H1 (cell line): Measurements from ENCODE around the gene OR2AE1. TPM values are rescaled to one million over a fixed set of nuclear protein-coding genes. Genes with fewer than 3 reads are reported as not detected.

Experiments
- CTCF ChIA-PET: fragments of 300-600 bp; sonication (Branson Sonifier 250); formaldehyde crosslinking; loops from one replicate; lab custom pipeline; 2021; ENCODE audit not compliant: partially characterized antibody; lab: Charles Lee
- POLR2A ChIA-PET: fragments of 300-600 bp; sonication (Branson Sonifier 250); formaldehyde crosslinking; loops from one replicate; lab custom pipeline; 2021; ENCODE audit warnings: inconsistent platforms; ENCODE audit not compliant: partially characterized antibody; lab: Charles Lee
- DNase-seq, 2 experiments: peaks; one replicate each; pipeline versions ENCODE4 v3.0.0 to v3.0.0-alpha.2; 2010 to 2022; ENCODE audit warnings: low spot score in 2 of 2, low read depth in 1 of 2, mixed read lengths in 1 of 2
- FAIRE-seq: peaks from 2 replicates; lab custom pipeline; 2011; peaks lifted over from hg19 to GRCh38; lab: Jason Lieb, UNC
- H2AFZ ChIP-seq: 2 replicates; pipeline ENCODE4 v1.8.1; 2012; ENCODE audit warnings: low read length, inconsistent platforms
- H2AK5ac ChIP-seq: 2 replicates; pipeline ENCODE4 v1.6.1; 2013; ENCODE audit warnings: low read depth, low read length
- H2BK120ac ChIP-seq: replicated peaks from 2 replicates; pipeline ENCODE3; 2013; ENCODE audit warnings: low read depth, low read length, inconsistent platforms
- H2BK12ac ChIP-seq: 2 replicates; pipeline ENCODE4 v1.6.1; 2013; ENCODE audit warnings: low read depth, low read length
- H2BK15ac ChIP-seq: 2 replicates; pipeline ENCODE4 v1.6.1; 2013; ENCODE audit warnings: low read length
- H2BK20ac ChIP-seq: 2 replicates; pipeline ENCODE4 v1.6.1; 2013; ENCODE audit warnings: low read length
- H2BK5ac ChIP-seq: 2 replicates; pipeline ENCODE4 v1.6.1; 2013; ENCODE audit warnings: low read depth, low read length
- H3K14ac ChIP-seq: 2 replicates; pipeline ENCODE4 v1.6.1; 2013; ENCODE audit warnings: inconsistent platforms; ENCODE audit not compliant: insufficient read length
- H3K18ac ChIP-seq: 2 replicates; pipeline ENCODE4 v1.6.1; 2013; ENCODE audit warnings: low read length; ENCODE audit errors: extremely low read depth
- H3K23ac ChIP-seq: 2 replicates; pipeline ENCODE4 v1.6.1; 2013; ENCODE audit warnings: inconsistent platforms; ENCODE audit not compliant: insufficient read length
- H3K23me2 ChIP-seq: 2 replicates; pipeline ENCODE4 v1.6.1; 2013; ENCODE audit warnings: low read depth, low read length
- H3K27ac ChIP-seq: 2 replicates; pipeline ENCODE4 v1.6.1; 2011; ENCODE audit warnings: low read depth, low read length, inconsistent platforms
- H3K27me3 ChIP-seq, 4 experiments: replicated peaks in 1 of 4; 1 replicate in 1 of 4; 2 replicates in 3 of 4; pipeline versions ENCODE4 v1.6.1 to v1.8.1; 2011 to 2013; ENCODE audit warnings: low read length in 3 of 4, mild to moderate bottlenecking in 3 of 4, inconsistent platforms in 2 of 4, mixed read lengths in 2 of 4, moderate library complexity in 1 of 4; ENCODE audit not compliant: control insufficient read depth in 3 of 4, insufficient read depth in 3 of 4; ENCODE audit errors: extremely low read depth in 1 of 4
- H3K36me3 ChIP-seq, 4 experiments: 2 replicates each; pipeline versions ENCODE4 v1.6.1 to v1.8.1; 2011 to 2013; ENCODE audit warnings: mild to moderate bottlenecking in 4 of 4, low read length in 3 of 4, moderate library complexity in 2 of 4, control low read depth in 1 of 4, inconsistent platforms in 1 of 4; ENCODE audit not compliant: insufficient read depth in 4 of 4, control insufficient read depth in 2 of 4
- H3K4ac ChIP-seq: replicated peaks from 2 replicates; pipeline ENCODE3; 2013; ENCODE audit warnings: low read length, low read depth, mixed read lengths, inconsistent platforms; ENCODE audit not compliant: insufficient read length
- H3K4me1 ChIP-seq, 4 experiments: replicated peaks in 1 of 4; 1 replicate in 1 of 4; 2 replicates in 3 of 4; pipeline versions ENCODE4 v1.6.1 to v1.8.1; 2011 to 2013; ENCODE audit warnings: low read length in 3 of 4, inconsistent platforms in 2 of 4, mixed read lengths in 1 of 4; ENCODE audit not compliant: insufficient read depth in 4 of 4, control insufficient read depth in 3 of 4
- H3K4me2 ChIP-seq, 2 experiments: 2 replicates each; pipeline versions ENCODE4 v1.6.1 to v1.8.1; 2011 to 2013; ENCODE audit warnings: low read depth in 2 of 2, low read length in 2 of 2, control low read depth in 1 of 2, inconsistent platforms in 1 of 2, mild to moderate bottlenecking in 1 of 2; ENCODE audit not compliant: insufficient read depth in 1 of 2
- H3K4me3 ChIP-seq, 4 experiments: fragments of 200-600, 300-600 bp in 1 of 4; sonication (generic), shearing (Covaris generic), sonication (Bioruptor Twin) in 1 of 4; 2 replicates each; pipeline versions ENCODE4 v1.5.1 to v1.8.1; 2011 to 2016; ENCODE audit warnings: low read length in 4 of 4, low read depth in 3 of 4, control low read depth in 2 of 4, inconsistent platforms in 2 of 4, mild to moderate bottlenecking in 2 of 4, mixed read lengths in 1 of 4, moderate library complexity in 1 of 4; ENCODE audit not compliant: insufficient read depth in 2 of 4; ENCODE audit errors: extremely low read depth in 1 of 4
- H3K56ac ChIP-seq: replicated peaks from 2 replicates; pipeline ENCODE3; 2013; ENCODE audit warnings: low read depth, mild to moderate bottlenecking, mixed read lengths, low read length, inconsistent platforms; ENCODE audit not compliant: insufficient read length
- H3K79me1 ChIP-seq: 2 replicates; pipeline ENCODE4 v1.6.1; 2013; ENCODE audit warnings: low read depth, low read length, control low read depth
- H3K79me2 ChIP-seq, 2 experiments: 2 replicates each; pipeline versions ENCODE4 v1.6.1 to v1.8.1; 2012 to 2013; ENCODE audit warnings: low read length in 2 of 2, mild to moderate bottlenecking in 2 of 2, inconsistent platforms in 1 of 2; ENCODE audit not compliant: insufficient read depth in 2 of 2, control insufficient read depth in 1 of 2
- H3K9ac ChIP-seq, 4 experiments: replicated peaks in 1 of 4; 1 replicate in 1 of 4; 2 replicates in 3 of 4; pipeline versions ENCODE4 v1.6.1 to v1.8.1; 2011 to 2013; ENCODE audit warnings: low read depth in 3 of 4, low read length in 3 of 4, control low read depth in 2 of 4, mild to moderate bottlenecking in 2 of 4, moderate library complexity in 2 of 4, inconsistent platforms in 1 of 4; ENCODE audit errors: extremely low read depth in 1 of 4
- H3K9me3 ChIP-seq, 2 experiments: 2 replicates each; pipeline versions ENCODE4 v1.6.1 to v1.8.1; 2012 to 2013; ENCODE audit warnings: mild to moderate bottlenecking in 2 of 2, moderate library complexity in 2 of 2, control low read depth in 1 of 2, inconsistent platforms in 1 of 2, low read depth in 1 of 2, low read length in 1 of 2, mixed read lengths in 1 of 2; ENCODE audit not compliant: insufficient read depth in 2 of 2
- H4K20me1 ChIP-seq, 2 experiments: replicated peaks in 1 of 2; 2 replicates each; pipeline versions ENCODE3 to v1.8.1; 2011 to 2013; ENCODE audit warnings: inconsistent platforms in 2 of 2, low read length in 2 of 2, mild to moderate bottlenecking in 1 of 2; ENCODE audit not compliant: insufficient read depth in 2 of 2, control insufficient read depth in 1 of 2
- H4K5ac ChIP-seq: 2 replicates; pipeline ENCODE4 v1.6.1; 2013; ENCODE audit warnings: low read length, low read depth, mixed read lengths, inconsistent platforms; ENCODE audit not compliant: insufficient read length
- H4K8ac ChIP-seq: 2 replicates; pipeline ENCODE4 v1.8.0; 2013; ENCODE audit warnings: mild to moderate bottlenecking, moderate library complexity, low read length, inconsistent platforms; ENCODE audit not compliant: insufficient read depth; ENCODE audit errors: extremely low read depth
- H4K91ac ChIP-seq: replicated peaks from 2 replicates; pipeline ENCODE3; 2013; ENCODE audit warnings: low read length, mixed read lengths, inconsistent platforms; ENCODE audit not compliant: insufficient read length
- ATF2 ChIP-seq: IDR thresholded peaks from 2 replicates; pipeline ENCODE4 v1.6.1; 2012; ENCODE audit warnings: low read length, inconsistent platforms
- BCL11A ChIP-seq, 2 experiments: IDR thresholded peaks; one replicate each; pipeline ENCODE4 v1.6.1; 2011; ENCODE audit warnings: low read depth in 2 of 2, low read length in 2 of 2, mild to moderate bottlenecking in 2 of 2
- EP300 ChIP-seq, 2 experiments: IDR thresholded peaks; 1 replicate in 1 of 2; 2 replicates in 1 of 2; pipeline ENCODE4 v1.6.1; 2011 to 2012; ENCODE audit warnings: low read depth in 2 of 2, low read length in 2 of 2, mild to moderate bottlenecking in 2 of 2, borderline replicate concordance in 1 of 2, inconsistent platforms in 1 of 2, moderate library complexity in 1 of 2
- GTF2F1 ChIP-seq: IDR thresholded peaks from 2 replicates; pipeline ENCODE4 v1.6.1; 2012; ENCODE audit warnings: low read depth, low read length, improper control_type of control experiment, borderline replicate concordance
- HDAC2 ChIP-seq, 2 experiments: fragments of 300-600 bp in 1 of 2; sonication (generic) in 1 of 2; IDR thresholded peaks; 2 replicates each; pipeline ENCODE4 v1.6.1; 2011 to 2012; ENCODE audit warnings: low read depth in 2 of 2, low read length in 2 of 2, mild to moderate bottlenecking in 2 of 2, moderate library complexity in 2 of 2, borderline replicate concordance in 1 of 2, inconsistent platforms in 1 of 2
- RFX5 ChIP-seq: IDR thresholded peaks from 2 replicates; pipeline ENCODE4 v1.6.1; 2011; ENCODE audit warnings: low read depth, low read length, improper control_type of control experiment, borderline replicate concordance
- RXRA ChIP-seq: IDR thresholded peaks from 2 replicates; pipeline ENCODE4 v1.6.1; 2011; ENCODE audit warnings: low read depth, mild to moderate bottlenecking, low read length, moderate library complexity; ENCODE audit not compliant: insufficient read depth
- SIRT6 ChIP-seq: IDR thresholded peaks from one replicate; pipeline ENCODE4 v1.7.1; 2012; ENCODE audit warnings: low read length, inconsistent platforms
- TCF12 ChIP-seq: IDR thresholded peaks from 2 replicates; pipeline ENCODE4 v1.6.1; 2011; ENCODE audit warnings: low read depth, mild to moderate bottlenecking, low read length
- ZNF274 ChIP-seq: IDR thresholded peaks from 2 replicates; pipeline ENCODE4 v1.7.0; 2012; ENCODE audit warnings: low read length, borderline replicate concordance; ENCODE audit errors: extremely low read depth
- WGBS, 2 experiments: shearing (Covaris generic) in 1 of 2; methylation state at CpG; one replicate each; pipeline versions ENCODE4 v1.1.6 to v1.1.7; 2013 to 2015; ENCODE audit warnings: low lambda C conversion rate in 2 of 2, mixed read lengths in 2 of 2, inconsistent platforms in 1 of 2, low coverage in 1 of 2, missing lambda C conversion rate in 1 of 2; ENCODE audit not compliant: insufficient replicate concordance in 2 of 2, insufficient coverage in 1 of 2, insufficient read length in 1 of 2; ENCODE audit errors: extremely low coverage in 1 of 2, missing lambda C conversion rate in 1 of 2; 5-methylcytosine and 5-hydroxymethylcytosine counted together
- polyA plus RNA-seq, 7 experiments: library from polyadenylated mRNA; depleted of rRNA in 3 of 7; stranded (reverse) in 5 of 7; unstranded in 2 of 7; fragments of >200 nt in 5 of 7; fragments of 200-250 nt in 2 of 7; gene quantifications; 1 replicate in 5 of 7; 2 replicates in 1 of 7; 4 replicates in 1 of 7; pipeline versions ENCODE4 v1.2.1 to v1.2.3, GENCODE V29; 2011 to 2013; ENCODE audit warnings: missing spikeins in 2 of 7, mixed read lengths in 2 of 7
- total RNA-seq: library from RNA; stranded (reverse); fragmentation: NEBNext Ultra II Directional; extraction: Animal tissue kit (Norgen Biotek cat#: 25700); gene quantifications from 2 replicates; pipeline ENCODE4 v1.2.1, GENCODE V29; 2021

The OR2AE1 gene
- total and polyA plus RNA-seq, 2 of the 8 experiments (the other 6 are each of a cell fraction or from before 2014, with no cell fraction given): not detected

DNA sequence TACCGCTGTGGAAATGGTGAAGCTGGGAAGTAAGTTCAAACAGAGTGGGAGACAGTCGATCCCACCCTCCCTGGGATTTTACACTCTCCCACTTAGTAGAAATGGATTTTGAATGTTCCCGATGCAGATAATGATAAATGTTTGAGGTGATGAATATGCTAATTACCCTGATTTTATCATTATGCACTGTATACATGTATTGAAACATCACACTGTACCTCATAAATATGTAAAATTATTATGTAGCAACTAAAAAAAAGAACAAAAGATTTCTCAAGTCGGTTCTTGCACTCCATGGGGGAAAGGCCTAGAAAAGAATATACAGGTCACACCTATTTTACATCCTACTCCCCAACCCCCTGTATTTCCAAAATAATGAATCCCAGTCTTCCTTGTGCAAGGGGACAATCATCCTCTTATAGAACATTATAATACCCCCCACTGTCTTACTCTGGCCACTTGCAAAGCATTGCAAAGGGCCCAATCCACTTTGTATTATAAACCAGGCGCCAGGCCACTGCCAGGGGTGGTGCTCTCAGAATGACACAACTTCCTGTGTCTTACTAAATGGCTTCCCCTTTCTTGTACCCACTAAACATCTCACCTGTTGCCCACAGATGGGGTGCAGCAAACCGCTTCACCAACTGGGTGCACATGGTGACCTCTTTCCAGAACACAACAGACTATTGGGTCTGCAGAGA is 20.6 kb upstream of the OR2AE1 start:
- Histone ChIP-seq H2BK120ac (no peak overlapping the region), H3K36me3 (no peaks in the 10 kb centered on the region; a peak in 1 of 8 replicates), H4K5ac (no peak overlapping the region), H2AK5ac (no peak overlapping the region), H2BK5ac (no peak overlapping the region), H3K4me2 (no peak overlapping the region), H2BK15ac (no peak overlapping the region), H3K4ac (no peak overlapping the region), H2BK12ac (no peak overlapping the region), H3K79me2 (no peaks in the 10 kb centered on the region), H3K56ac (no peak overlapping the region), H3K4me1 (no peaks in the 10 kb centered on the region), H3K18ac (no peak overlapping the region), H4K20me1 (no peaks in the 10 kb centered on the region), H4K91ac (no peak overlapping the region), H4K8ac (no peak overlapping the region), H3K79me1 (no peaks in the 10 kb centered on the region), H3K9ac (no peak overlapping the region), H3K9me3 (no peaks in the 10 kb centered on the region), H3K23me2 (no peaks in the 10 kb centered on the region), H3K27ac (no peak overlapping the region), H3K23ac (no peak overlapping the region), H3K4me3 (no peak overlapping the region), H2BK20ac (no peak overlapping the region), H2AFZ (no peak overlapping the region), H3K14ac (no peak overlapping the region), H3K27me3 (no peaks in the 10 kb centered on the region)
- no peak for FAIRE-seq
- ChIA-PET CTCF (interaction anchor here (1.1 to 1.6 kb wide), 2 partner anchors 16 to 93 kb away, joined by 3 read pairs; no protein-coding TSS in a partner anchor), POLR2A (interaction anchor here (1.4 kb wide), 1 partner anchor 11 kb away, joined by 4 read pairs; no protein-coding TSS in a partner anchor)
- WGBS, 2 experiments: 90% methylated on average over 6 of the region's 6 CpGs; no CpG with 5 or more reads in 1 of the 2 experiments
- DNase-seq: no peak
- TF ChIP-seq ZNF274: no peak
- TF ChIP-seq HDAC2 (IDR thresholded peaks at IDR 0.05; ENCODE audit: borderline replicate concordance in 1 of 2, low read depth in 2 of 2, low read length in 2 of 2): no peak
- no peak for TF ChIP-seq RXRA
- TF ChIP-seq EP300 (IDR thresholded peaks at IDR 0.05; ENCODE audit: borderline replicate concordance in 1 of 2, low read depth in 2 of 2, low read length in 2 of 2): no peak
- no peak for TF ChIP-seq RFX5
- no peak for TF ChIP-seq BCL11A (IDR thresholded peaks at IDR 0.05; ENCODE audit: low read depth in 2 of 2, low read length in 2 of 2)
- no peak for TF ChIP-seq ATF2
- TF ChIP-seq GTF2F1: no peak
- TF ChIP-seq SIRT6: no peak
- no peak for TF ChIP-seq TCF12
